GM18505 (cell line): ENCODE results near the gene SH2D4B.

Experiments
- ATAC-seq: cut with Tn5 transposase; IDR thresholded peaks from one replicate; pipeline ENCODE4 v1.9.1; 2021; ENCODE audit not compliant: unreplicated experiment
- POLR2A ChIP-seq: IDR thresholded peaks from 4 replicates; pipeline ENCODE4 v1.6.1; 2011; ENCODE audit warnings: borderline replicate concordance; ENCODE audit not compliant: insufficient read depth, insufficient read length; ENCODE audit errors: extremely low read depth

Gene SH2D4B

DNA sequence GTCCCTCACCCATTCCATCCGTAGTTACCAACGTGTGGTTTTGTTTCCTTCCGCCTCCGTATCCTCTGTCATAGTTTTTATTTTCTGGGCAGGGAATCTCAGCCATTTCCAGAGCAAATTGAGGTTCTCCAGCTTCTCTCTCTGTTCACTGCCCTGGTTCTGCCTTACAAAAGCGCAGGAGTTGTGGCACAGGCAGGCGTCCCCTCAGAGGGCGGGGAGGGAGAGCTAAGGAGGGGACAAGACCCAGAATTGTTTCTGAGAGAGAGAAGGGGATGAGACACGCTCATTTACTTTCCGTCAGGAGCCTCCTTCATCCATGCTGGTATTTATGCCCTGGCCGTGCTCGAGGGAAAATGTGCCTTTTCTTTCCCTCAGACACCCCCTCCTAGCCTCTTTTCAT, 71.0 kb downstream of the SH2D4B start:
- no peak for ATAC-seq
- TF ChIP-seq POLR2A = no peak

DNA sequence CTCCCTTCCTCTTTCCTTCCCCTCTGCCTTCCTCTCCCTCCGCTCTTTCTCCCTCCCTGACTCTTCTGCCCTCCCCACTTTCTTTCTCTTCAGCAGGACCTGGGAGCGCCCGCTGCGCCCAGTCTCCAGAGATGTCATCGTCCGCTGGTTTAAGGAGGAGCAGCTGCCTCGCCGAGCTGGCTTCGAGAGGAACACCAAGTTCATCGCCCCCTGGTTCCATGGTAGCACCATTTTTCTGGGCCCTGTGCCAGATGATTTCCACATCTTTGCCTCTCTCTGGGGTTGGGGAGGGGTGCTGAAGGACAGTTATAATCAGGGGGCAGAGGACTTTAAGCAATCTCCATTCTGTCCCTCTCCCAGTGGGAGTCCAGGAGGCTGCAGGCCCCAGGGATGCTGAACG, 71.6 kb downstream of the SH2D4B start:
- no peak for TF ChIP-seq POLR2A
- ATAC-seq = no peak

DNA sequence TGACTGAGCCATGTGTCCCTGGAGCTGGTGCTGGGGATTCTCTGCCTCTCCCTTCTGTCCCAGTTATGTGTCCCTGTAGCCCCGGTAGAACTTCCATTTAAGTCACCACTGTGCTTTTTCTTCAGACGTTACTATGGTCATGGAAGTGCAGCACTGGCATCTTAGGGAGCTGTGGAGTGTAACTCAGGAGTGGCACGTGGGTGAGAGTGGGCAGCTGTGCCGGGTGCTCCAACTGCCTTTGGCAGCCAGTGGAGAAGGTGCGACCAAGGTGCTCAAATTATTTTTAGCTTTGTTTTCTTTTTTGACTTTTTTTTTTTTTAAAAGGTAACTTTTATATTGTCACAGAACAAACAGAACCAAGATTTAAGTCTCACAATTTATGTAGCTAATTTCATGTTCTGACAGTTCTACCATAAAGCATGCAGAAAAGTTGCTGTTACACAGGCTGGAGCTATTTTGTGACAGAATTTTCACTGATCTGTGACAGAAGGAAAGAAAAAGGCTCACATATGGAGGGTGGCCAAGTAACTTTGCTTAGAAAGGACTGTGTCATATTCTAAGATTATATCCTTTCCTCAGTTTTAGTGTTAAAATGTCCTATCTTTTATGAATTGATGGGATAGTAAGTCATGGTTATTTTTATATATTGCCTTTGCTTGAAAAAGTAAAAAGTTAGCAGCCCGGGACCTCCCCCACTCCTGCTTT, 73.9 kb downstream of the SH2D4B start:
- no peak for ATAC-seq

DNA sequence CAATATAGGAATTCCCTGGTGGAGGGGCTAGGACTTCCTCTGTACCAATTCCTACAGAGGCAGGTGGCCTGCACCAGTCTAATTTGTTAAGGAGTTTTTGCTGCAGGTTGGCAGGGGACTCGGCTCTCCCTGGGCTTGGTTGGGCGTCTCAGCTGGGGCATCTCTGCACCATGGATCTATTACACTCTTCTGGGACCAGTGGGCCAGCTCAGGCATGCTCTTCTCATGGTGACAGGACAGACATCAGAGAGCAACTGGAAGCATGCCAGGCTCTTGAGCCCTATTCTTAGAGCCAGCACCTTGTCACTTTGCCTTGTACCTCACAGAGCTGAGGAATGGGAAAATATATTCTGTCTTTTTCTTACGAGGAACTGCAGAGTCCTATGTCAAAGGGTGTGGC, 74.6 kb downstream of the SH2D4B start:
- TF ChIP-seq POLR2A = no peak
- no peak for ATAC-seq

More for the DNA sequence above, 73.9 kb downstream of the SH2D4B start:
- TF ChIP-seq POLR2A = no peak

DNA sequence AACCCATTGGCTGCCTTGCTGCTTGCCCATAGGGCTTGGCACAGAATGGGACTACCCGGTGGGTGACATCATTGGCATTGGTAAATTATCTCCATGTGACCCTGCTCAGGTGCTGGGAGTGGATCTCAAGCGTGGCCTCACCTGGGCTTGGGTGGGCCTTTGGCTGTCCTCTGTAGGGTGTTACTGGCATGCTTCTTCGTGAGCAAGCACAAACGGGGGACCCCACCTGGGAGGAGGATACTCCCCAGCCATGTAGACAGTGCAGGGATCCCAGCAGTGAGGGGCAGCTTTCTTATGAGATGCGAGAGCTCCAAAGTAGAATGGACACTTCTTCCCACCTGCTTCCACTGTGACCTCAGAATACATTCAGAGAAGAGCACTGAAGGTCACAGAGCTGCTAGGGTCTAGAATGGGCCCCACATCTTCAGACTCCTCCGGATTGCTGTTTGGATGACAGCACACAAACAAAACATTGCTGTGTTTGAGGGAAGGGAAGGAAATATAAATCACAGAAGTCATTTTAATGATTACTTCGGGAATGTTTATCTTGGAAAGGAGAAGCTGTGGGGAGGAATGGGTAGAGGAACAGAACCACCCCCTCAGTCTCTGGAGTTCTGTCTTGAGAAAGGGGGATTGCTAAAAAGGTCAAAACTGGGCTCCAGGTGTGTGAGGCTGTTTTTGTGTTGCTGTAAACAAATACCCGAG, 75.9 kb downstream of the SH2D4B start:
- no peak for ATAC-seq
- TF ChIP-seq POLR2A = no peak

- no peak for TF ChIP-seq POLR2A
- no peak for ATAC-seq
These were observed 77.1 kb downstream of the SH2D4B start for GRCh38 chr10:80614576-80615416.

DNA sequence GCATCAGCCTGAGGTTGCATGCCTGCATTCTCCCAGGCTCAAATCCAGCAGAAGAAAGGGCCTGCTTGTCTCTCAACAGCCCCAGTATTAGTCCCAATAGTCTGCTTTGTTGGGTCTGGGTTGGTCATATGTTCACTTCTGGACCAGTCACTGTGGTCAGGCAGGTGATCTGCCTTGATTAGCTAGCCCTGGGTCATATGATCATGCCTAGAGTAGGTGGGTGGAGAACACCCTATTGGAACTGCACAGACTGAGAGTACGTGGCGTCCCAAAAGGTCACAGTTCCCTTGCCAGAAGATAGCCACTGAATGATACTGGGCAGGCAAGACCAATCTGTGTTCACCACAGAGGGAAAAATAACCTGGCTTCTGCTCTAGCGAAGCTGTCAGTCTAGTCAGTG, 80.1 kb downstream of the SH2D4B start:
- ATAC-seq = no peak
- no peak for TF ChIP-seq POLR2A

DNA sequence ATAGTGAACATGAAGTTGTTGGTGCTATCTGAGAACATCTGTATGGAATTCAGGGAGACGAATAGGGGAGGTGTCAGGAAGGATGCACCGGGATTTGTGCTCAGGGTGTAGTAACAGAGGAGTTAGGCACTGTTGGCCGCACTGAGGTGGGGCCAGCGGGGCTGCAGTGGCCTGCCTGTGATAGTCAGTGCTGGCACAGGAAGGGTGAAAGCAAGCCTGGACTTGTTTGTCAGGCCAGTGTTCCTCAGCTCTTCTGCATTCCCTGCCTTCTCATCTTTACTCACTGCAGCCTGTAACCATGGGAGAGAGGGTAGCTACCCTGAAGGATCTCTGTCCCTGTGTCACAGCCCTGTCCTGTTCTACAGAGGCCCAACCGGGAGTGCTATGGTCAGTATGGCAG, 81.3 kb downstream of the SH2D4B start:
- no peak for ATAC-seq
- no peak for TF ChIP-seq POLR2A

GRCh38 chr10:80622153-80622552, 84.5 kb downstream of the SH2D4B start:
- ATAC-seq = no peak
- TF ChIP-seq POLR2A = no peak

- no peak for TF ChIP-seq POLR2A
- no peak for ATAC-seq
These were observed 92.6 kb downstream of the SH2D4B start for GRCh38 chr10:80630324-80630723.

DNA sequence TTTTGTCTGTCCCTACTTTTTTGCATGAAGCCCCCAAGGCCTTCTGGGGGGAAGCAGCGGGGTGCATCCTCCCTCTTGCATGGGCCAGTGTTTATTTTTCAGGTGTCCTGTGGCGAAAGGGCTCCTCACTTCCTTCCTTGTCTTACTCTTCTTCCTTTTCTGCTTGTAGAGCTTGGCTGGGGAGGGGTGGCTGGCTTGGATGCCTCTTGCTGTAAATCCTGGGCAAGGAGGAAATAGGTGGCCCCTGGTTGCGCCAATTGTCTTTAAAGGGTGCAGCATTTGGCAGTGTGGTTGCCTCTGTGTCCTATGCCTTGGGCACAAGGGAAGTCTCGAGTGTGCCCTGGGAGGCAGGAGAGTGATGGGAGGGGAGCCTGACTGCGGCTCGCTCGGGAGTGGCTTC, 95.0 kb downstream of the SH2D4B start:
- TF ChIP-seq POLR2A = no peak
- ATAC-seq = no peak

GRCh38 chr10:80633383-80633860, 95.7 kb downstream of the SH2D4B start:
- no peak for ATAC-seq
- no peak for TF ChIP-seq POLR2A

DNA sequence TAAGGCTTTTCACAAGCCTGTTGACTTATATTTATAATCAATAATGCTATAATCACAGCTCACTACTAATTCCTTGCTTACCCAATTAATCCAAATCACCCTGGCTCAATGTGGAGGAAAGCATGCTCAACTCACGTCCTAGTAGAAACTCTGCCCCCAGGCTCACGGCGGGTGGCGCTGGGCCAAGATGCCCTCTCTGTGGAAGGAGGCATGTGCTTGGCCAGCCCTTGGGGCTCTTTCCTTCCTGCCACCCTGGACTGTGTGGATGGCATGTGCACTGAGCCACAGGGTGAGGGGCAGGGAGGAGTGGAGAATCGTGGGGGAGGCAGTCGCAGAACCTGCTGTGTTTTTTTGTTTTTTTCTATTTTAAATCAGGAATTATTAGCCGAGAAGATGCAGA, 96.2 kb downstream of the SH2D4B start:
- no peak for ATAC-seq

More for the DNA sequence above, 96.2 kb downstream of the SH2D4B start:
- no peak for TF ChIP-seq POLR2A
